Measurements from ENCODE around the gene PDZRN3. TPM values are rescaled to one million over a fixed set of nuclear protein-coding genes. Genes with fewer than 3 reads are reported as not detected.

The PDZRN3 gene
- polyA plus RNA-seq, 2 of the 4 experiments (the other 2 are of a cell fraction), result not detected

DNA sequence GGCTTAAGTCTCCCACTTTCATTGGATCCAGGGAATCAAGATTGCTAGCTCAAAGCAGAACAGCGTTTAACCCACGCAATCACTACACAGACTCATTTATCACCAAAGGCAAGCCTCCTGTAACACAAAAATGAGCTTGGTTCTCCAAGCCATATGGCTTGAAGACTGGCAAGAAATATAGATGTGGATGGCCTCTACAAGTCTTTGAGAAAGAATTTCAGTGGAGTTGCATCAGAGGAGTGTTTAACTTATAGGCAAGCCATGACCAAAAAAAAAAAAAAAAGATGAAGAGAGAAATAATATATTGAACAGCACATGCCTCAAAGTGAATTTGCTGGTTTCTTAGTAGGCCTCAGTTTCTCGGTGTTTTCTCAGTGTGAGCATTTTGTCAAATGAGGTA lies 27.3 kb downstream of the PDZRN3 start:
- CTCF ChIA-PET, result no interaction called here
- Histone ChIP-seq H3K4me3 (no peak overlapping the region), H3K27ac (no peak overlapping the region), H3K4me2 (no peak overlapping the region), H3K4me1 (no peaks in the 10 kb centered on the region), H3K9me3 (no peaks in the 10 kb centered on the region)
- no peak for DNase-seq (ENCODE audit: low read depth in 1 of 2, low spot score in 1 of 2)
- TF ChIP-seq HDAC2 (IDR thresholded peaks at IDR 0.05) (no peak), MAFK (IDR thresholded peaks at IDR 0.05; ENCODE audit: partially characterized antibody) (no peak), RFX5 (IDR thresholded peaks at IDR 0.05) (no peak), JUN (IDR thresholded peaks at IDR 0.05) (no peak), TFCP2L1 (CRISPR knock-in tag; IDR thresholded peaks at IDR 0.05) (no peak), ZFP36 (IDR thresholded peaks at IDR 0.05; ENCODE audit: borderline replicate concordance, partially characterized antibody) (no peak), HOXB13 (CRISPR knock-in tag; IDR thresholded peaks at IDR 0.05; ENCODE audit: low read depth) (no peak), POLR2AphosphoS2 (conservative IDR thresholded peaks at IDR 0.05; ENCODE audit: low read length) (no peak), SREBF2 (IDR thresholded peaks at IDR 0.05) (no peak), RCOR1 (IDR thresholded peaks at IDR 0.05; ENCODE audit: low read depth, low read length) (no peak), ZC3H11A (IDR thresholded peaks at IDR 0.05) (no peak), GATA3 (IDR thresholded peaks at IDR 0.05; ENCODE audit: borderline replicate concordance) (no peak), KDM1A (IDR thresholded peaks at IDR 0.05; ENCODE audit: low read depth) (no peak), ZNF302 (CRISPR knock-in tag; IDR thresholded peaks at IDR 0.05) (no peak), POLR2A (IDR thresholded peaks at IDR 0.05; ENCODE audit: low read length) (no peak)
- TF ChIP-seq, protein P1, sequence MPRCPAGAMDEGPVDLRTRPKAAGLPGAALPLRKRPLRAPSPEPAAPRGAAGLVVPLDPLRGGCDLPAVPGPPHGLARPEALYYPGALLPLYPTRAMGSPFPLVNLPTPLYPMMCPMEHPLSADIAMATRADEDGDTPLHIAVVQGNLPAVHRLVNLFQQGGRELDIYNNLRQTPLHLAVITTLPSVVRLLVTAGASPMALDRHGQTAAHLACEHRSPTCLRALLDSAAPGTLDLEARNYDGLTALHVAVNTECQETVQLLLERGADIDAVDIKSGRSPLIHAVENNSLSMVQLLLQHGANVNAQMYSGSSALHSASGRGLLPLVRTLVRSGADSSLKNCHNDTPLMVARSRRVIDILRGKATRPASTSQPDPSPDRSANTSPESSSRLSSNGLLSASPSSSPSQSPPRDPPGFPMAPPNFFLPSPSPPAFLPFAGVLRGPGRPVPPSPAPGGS (IDR thresholded peaks at IDR 0.05), result no peak
- TF ChIP-seq, protein P2, sequence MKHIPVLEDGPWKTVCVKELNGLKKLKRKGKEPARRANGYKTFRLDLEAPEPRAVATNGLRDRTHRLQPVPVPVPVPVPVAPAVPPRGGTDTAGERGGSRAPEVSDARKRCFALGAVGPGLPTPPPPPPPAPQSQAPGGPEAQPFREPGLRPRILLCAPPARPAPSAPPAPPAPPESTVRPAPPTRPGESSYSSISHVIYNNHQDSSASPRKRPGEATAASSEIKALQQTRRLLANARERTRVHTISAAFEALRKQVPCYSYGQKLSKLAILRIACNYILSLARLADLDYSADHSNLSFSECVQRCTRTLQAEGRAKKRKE (CRISPR knock-in tag; IDR thresholded peaks at IDR 0.05; ENCODE audit: low read depth), result no peak
- TF ChIP-seq, protein P3, sequence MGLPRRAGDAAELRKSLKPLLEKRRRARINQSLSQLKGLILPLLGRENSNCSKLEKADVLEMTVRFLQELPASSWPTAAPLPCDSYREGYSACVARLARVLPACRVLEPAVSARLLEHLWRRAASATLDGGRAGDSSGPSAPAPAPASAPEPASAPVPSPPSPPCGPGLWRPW (IDR thresholded peaks at IDR 0.05), result no peak
- WGBS (ENCODE audit: missing lambda C conversion rate), result under 1% methylated on average over 3 of the region's 3 CpGs
- POLR2A ChIA-PET, result no interaction called here
- no peak for FAIRE-seq
- ATAC-seq, result no peak

DNA sequence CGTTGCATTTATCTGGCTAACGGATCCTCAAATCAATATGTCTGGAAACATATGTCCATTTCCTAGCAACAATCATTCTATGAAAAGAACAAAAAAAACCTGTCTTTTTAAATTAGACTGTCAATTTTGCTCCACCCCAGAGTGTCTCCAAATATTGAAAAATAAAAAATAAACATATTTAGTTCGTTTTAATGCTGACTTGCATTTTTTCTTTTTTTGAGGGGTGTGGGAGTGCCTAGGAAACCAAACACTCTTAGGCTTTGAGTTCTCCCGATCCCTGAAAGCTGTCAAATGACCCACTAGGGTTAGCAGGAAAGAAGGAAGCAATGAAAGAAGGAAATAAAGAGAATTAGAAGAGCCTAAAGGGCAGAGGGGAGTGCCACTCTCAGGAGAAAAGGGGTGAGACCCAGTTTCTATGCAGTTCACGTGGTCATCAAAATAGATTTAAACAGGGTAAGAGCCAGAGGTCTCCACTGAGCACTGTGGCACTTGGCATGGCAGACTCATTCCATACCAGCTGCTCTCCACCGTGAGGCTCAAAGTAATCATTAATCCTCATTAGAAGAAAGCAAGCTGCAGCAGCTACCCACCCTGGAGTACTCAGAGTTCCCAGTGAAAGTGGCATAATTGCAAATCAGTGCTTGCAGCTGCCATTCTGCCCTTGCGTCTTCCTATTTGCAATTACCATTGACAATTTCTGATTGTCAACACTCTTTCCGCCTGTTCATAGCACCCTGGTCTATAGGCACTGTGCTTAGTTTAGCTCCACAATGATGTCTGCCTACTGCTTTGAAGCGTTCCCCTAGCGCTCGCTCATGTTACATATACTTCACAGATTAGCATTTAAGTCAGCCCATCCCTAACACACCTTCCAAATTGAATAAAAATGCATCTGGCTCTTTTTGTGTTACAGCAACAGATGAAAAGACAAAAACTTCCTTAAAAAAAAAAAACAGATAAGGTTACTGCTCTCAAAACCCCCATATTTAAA lies 32.3 kb downstream of the PDZRN3 start:
- ATAC-seq, result no peak
- DNase-seq (ENCODE audit: low read depth in 1 of 2, low spot score in 1 of 2), result no peak
- ChIA-PET POLR2A (no interaction called here), CTCF (no interaction called here)
- TF ChIP-seq TP53 (CRISPR knock-in tag; IDR thresholded peaks at IDR 0.05), result no peak
- peak; percentile 89 for TF ChIP-seq MAFK (IDR thresholded peaks at IDR 0.05; ENCODE audit: partially characterized antibody)
- no peak for TF ChIP-seq CBX2 (IDR thresholded peaks at IDR 0.05; ENCODE audit: borderline replicate concordance, low read depth)
- TF ChIP-seq, protein P4, sequence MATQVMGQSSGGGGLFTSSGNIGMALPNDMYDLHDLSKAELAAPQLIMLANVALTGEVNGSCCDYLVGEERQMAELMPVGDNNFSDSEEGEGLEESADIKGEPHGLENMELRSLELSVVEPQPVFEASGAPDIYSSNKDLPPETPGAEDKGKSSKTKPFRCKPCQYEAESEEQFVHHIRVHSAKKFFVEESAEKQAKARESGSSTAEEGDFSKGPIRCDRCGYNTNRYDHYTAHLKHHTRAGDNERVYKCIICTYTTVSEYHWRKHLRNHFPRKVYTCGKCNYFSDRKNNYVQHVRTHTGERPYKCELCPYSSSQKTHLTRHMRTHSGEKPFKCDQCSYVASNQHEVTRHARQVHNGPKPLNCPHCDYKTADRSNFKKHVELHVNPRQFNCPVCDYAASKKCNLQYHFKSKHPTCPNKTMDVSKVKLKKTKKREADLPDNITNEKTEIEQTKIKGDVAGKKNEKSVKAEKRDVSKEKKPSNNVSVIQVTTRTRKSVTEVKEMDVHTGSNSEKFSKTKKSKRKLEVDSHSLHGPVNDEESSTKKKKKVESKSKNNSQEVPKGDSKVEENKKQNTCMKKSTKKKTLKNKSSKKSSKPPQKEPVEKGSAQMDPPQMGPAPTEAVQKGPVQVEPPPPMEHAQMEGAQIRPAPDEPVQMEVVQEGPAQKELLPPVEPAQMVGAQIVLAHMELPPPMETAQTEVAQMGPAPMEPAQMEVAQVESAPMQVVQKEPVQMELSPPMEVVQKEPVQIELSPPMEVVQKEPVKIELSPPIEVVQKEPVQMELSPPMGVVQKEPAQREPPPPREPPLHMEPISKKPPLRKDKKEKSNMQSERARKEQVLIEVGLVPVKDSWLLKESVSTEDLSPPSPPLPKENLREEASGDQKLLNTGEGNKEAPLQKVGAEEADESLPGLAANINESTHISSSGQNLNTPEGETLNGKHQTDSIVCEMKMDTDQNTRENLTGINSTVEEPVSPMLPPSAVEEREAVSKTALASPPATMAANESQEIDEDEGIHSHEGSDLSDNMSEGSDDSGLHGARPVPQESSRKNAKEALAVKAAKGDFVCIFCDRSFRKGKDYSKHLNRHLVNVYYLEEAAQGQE (IDR thresholded peaks at IDR 0.05), result no peak
- Histone ChIP-seq H3K27ac (no peak overlapping the region), H3K4me2 (no peak overlapping the region), H3K4me1 (no peaks in the 10 kb centered on the region), H3K4me3 (no peak overlapping the region), H3K9me3 (no peaks in the 10 kb centered on the region)
- no peak for FAIRE-seq
- WGBS (ENCODE audit: missing lambda C conversion rate), result 22% methylated on average over 11 of the region's 11 CpGs
